Loucy (cell line): ENCODE measurements around the gene NIN.

ENCODE experiments used
- H2AFZ ChIP-seq: fragments of 200-600 bp; sonication (generic); 2 replicates; pipeline ENCODE4 v1.6.0; 2016; ENCODE audit warnings: antibody characterized with exemption, mild to moderate bottlenecking, low read length, moderate library complexity
- H3F3A ChIP-seq: fragments of 200-600 bp; 2 replicates; pipeline ENCODE4 v1.6.0; 2016; ENCODE audit warnings: antibody characterized with exemption, low read depth, mild to moderate bottlenecking
- H3K27me3 ChIP-seq: fragments of 200-600 bp; sonication (generic); 2 replicates; pipeline ENCODE4 v1.6.1; 2014; ENCODE audit warnings: low read length, mild to moderate bottlenecking; ENCODE audit not compliant: insufficient read depth, poor library complexity, severe bottlenecking
- H3K36me3 ChIP-seq: fragments of 200-600 bp; sonication (generic); 2 replicates; pipeline ENCODE4 v1.6.1; 2016; ENCODE audit warnings: low read length; ENCODE audit not compliant: insufficient read depth
- H3K4me1 ChIP-seq: fragments of 200-600 bp; sonication (generic); 2 replicates; pipeline ENCODE4 v1.5.1; 2014; ENCODE audit warnings: low read length, mild to moderate bottlenecking; ENCODE audit not compliant: insufficient read depth, poor library complexity, severe bottlenecking
- H3K4me2 ChIP-seq: fragments of 200-600 bp; sonication (generic); 2 replicates; pipeline ENCODE4 v1.6.0; 2014; ENCODE audit warnings: antibody characterized with exemption, low read length, low read depth, mild to moderate bottlenecking; ENCODE audit not compliant: poor library complexity, severe bottlenecking
- H3K4me3 ChIP-seq: fragments of 200-600 bp; sonication (generic); 2 replicates; pipeline ENCODE4 v1.5.1; 2014; ENCODE audit warnings: low read length, mild to moderate bottlenecking, mixed read lengths; ENCODE audit not compliant: poor library complexity, severe bottlenecking
- H3K79me2 ChIP-seq: fragments of 200-600 bp; sonication (generic); 2 replicates; pipeline ENCODE4 v1.6.1; 2014; ENCODE audit warnings: low read length; ENCODE audit not compliant: insufficient read depth
- H3K9ac ChIP-seq: fragments of 200-600 bp; sonication (generic); 2 replicates; pipeline ENCODE4 v1.6.0; 2014; ENCODE audit warnings: mild to moderate bottlenecking, low read depth, low read length, moderate library complexity; ENCODE audit not compliant: poor library complexity, severe bottlenecking
- H3K9me2 ChIP-seq: fragments of 200-600 bp; sonication (generic); replicated peaks from 2 replicates; pipeline ENCODE4 v1.6.1; 2016; ENCODE audit warnings: low read depth, low read length, mixed read lengths
- H3K9me3 ChIP-seq: fragments of 200-600 bp; sonication (generic); 2 replicates; pipeline ENCODE4 v1.6.1; 2014; ENCODE audit warnings: mild to moderate bottlenecking, antibody characterized with exemption, low read length, low read depth; ENCODE audit not compliant: insufficient read depth
- H4K20me1 ChIP-seq: fragments of 200-600 bp; sonication (generic); 2 replicates; pipeline ENCODE4 v1.6.0; 2014; ENCODE audit warnings: antibody characterized with exemption, low read length, mild to moderate bottlenecking; ENCODE audit not compliant: insufficient read depth, poor library complexity, severe bottlenecking
- EZH2phosphoT487 ChIP-seq: fragments of 200-600 bp; IDR thresholded peaks from 2 replicates; pipeline ENCODE4 v1.6.1; 2018; ENCODE audit warnings: antibody characterized with exemption, mild to moderate bottlenecking, moderate library complexity, borderline replicate concordance
- TF ChIP-seq, protein P1 (sequence below): fragments of 200-600 bp; sonication (generic); conservative IDR thresholded peaks from 2 replicates; pipeline ENCODE4 v1.5.1; 2014; ENCODE audit warnings: mild to moderate bottlenecking, antibody characterized with exemption, low read length

Gene NIN

DNA sequence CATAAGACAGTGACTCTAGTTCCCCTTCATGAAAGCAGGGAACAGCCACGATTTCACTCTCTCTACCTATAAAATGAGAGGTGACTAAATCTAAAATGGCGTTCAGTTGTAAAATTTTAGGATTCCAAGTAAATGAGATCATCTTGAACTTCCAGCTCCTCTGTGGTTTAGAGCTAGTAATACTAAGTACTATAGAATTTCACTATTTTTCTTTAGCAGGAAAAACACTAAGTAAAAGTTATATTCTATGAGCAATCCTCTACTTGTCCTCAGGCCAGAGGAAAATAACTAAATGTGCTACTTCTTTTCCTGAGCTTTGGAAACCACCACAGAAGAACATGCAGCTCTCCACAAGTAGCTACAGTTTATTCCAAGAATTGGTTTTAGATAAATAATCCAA, 55.6 kb downstream of the NIN start:
- H3K79me2 ChIP-seq = no peaks in the 10 kb centered on the region
- H3K4me3 ChIP-seq = no peak overlapping the region
- H3K27me3 ChIP-seq = no peaks in the 10 kb centered on the region
- no peaks in the 10 kb centered on the region for H4K20me1 ChIP-seq
- H3K4me2 ChIP-seq = no peak overlapping the region
- no peak overlapping the region for H2AFZ ChIP-seq
- peaks cover 4% of the 10 kb centered on the region for H3K4me1 ChIP-seq
- H3K36me3 ChIP-seq = peaks cover 67% of the 10 kb centered on the region
- no peaks in the 10 kb centered on the region for H3K9me2 ChIP-seq
- H3F3A ChIP-seq = 0 out of 2 replicates have a peak, but pooled peaks cover 3% of the 10 kb centered on the region
- TF ChIP-seq EZH2phosphoT487 = no peak
- TF ChIP-seq, protein P1, sequence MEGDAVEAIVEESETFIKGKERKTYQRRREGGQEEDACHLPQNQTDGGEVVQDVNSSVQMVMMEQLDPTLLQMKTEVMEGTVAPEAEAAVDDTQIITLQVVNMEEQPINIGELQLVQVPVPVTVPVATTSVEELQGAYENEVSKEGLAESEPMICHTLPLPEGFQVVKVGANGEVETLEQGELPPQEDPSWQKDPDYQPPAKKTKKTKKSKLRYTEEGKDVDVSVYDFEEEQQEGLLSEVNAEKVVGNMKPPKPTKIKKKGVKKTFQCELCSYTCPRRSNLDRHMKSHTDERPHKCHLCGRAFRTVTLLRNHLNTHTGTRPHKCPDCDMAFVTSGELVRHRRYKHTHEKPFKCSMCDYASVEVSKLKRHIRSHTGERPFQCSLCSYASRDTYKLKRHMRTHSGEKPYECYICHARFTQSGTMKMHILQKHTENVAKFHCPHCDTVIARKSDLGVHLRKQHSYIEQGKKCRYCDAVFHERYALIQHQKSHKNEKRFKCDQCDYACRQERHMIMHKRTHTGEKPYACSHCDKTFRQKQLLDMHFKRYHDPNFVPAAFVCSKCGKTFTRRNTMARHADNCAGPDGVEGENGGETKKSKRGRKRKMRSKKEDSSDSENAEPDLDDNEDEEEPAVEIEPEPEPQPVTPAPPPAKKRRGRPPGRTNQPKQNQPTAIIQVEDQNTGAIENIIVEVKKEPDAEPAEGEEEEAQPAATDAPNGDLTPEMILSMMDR = no peak
- H3K9me3 ChIP-seq = no peaks in the 10 kb centered on the region
- no peak overlapping the region for H3K9ac ChIP-seq

DNA sequence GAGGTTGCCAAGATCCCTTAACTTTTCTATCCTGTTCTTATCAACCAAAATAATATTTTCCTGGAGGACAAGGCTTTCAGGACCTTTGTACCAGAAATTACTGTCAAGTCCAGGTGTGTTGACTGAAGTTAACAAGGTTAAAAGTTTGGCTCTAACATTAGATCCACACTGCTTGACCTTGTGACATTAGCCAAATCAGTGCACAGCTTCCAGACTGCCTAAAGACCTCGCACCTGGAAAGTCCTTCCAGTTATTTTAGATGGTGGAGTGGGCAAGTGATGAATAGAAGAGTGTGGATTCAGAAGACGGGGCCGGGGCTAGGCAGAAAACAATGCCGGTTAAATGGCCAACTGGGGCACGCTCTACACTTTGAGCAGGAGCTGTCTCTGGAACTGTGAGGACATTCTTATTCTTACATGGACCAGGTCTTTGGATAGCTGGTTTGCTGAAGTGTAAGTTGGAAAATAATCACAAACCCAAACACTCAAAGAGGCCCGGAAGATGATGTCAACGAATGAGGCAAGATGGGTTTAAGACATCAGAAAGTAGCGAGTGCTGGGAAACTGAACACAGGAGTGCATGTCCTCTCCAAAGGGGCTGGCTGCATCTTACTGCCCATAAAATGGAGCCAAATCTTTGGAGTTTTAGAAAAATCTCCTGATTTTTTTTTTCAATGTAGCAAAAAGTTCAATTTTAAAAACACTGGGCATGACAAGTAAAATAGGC, 56.3 kb downstream of the NIN start:
- H3K4me3 ChIP-seq = no peak overlapping the region
- no peak for TF ChIP-seq EZH2phosphoT487
- TF ChIP-seq, protein P1 = no peak
- peaks cover 4% of the 10 kb centered on the region for H3K4me1 ChIP-seq
- no peak overlapping the region for H2AFZ ChIP-seq
- no peak overlapping the region for H3K9ac ChIP-seq
- no peaks in the 10 kb centered on the region for H3K9me2 ChIP-seq
- peaks cover 73% of the 10 kb centered on the region for H3K36me3 ChIP-seq
- H3K9me3 ChIP-seq = no peaks in the 10 kb centered on the region
- no peaks in the 10 kb centered on the region for H3K79me2 ChIP-seq
- no peak overlapping the region for H3K4me2 ChIP-seq
- H3F3A ChIP-seq = 0 out of 2 replicates have a peak, but pooled peaks cover 3% of the 10 kb centered on the region
- H3K27me3 ChIP-seq = no peaks in the 10 kb centered on the region
- no peaks in the 10 kb centered on the region for H4K20me1 ChIP-seq

DNA sequence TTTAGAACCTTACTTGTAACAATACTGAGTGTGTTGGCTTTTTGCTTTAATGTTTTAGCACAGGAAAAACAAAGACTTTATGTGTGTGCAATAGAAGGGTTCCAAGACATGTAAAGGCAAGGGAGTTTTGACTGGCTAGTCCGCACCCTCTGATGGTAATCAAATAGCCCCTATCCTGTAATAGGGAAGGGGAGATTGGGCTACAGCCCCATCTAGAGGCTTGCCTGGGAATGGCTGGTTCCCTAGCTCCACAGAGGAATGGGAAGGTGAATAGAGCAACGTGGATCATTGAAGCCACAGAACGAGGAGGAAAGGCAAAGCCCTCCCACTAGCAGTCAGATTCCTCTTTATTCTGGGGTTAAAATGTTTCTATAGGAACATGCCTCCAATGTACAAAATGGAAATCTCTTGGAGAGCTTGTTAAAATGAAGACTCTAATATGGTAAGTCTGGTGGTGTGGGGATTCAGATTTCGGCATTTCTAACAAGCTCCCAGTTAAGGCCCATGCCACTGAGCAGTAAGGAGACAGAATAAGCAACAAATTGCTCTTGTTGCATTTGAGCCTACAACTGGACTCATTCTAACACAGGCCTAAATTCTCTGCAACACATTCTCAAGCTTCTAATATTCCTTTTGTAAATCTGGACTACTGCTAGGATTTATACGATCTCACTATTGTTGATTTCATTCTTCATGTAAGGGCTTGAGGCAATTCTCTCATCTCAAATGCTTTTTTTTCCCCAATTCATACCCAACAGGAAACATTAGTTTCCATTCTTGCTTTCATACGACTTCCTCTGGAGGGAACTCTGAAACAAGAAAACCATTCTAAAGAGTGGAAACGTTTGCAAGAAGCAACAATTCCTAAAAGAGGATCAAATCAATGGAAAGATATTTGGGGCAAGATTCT, 57.1 kb downstream of the NIN start:
- Histone ChIP-seq H3K27me3 (no peaks in the 10 kb centered on the region), H4K20me1 (no peaks in the 10 kb centered on the region), H3K9me3 (no peaks in the 10 kb centered on the region), H3K4me1 (peaks cover 4% of the 10 kb centered on the region), H3K4me3 (no peak overlapping the region), H2AFZ (no peak overlapping the region), H3F3A (0 out of 2 replicates have a peak, but pooled peaks cover 3% of the 10 kb centered on the region), H3K4me2 (no peak overlapping the region), H3K36me3 (peaks cover 82% of the 10 kb centered on the region), H3K9me2 (no peaks in the 10 kb centered on the region), H3K79me2 (no peaks in the 10 kb centered on the region), H3K9ac (no peak overlapping the region)
- TF ChIP-seq, protein P1 = peak; percentile 92
- TF ChIP-seq EZH2phosphoT487 = no peak
